GM23338 (cell line): ENCODE measurements around the gene SLX4IP. TPM values are rescaled to one million over a fixed set of nuclear protein-coding genes. Genes with fewer than 3 reads are reported as not detected.
A peak's percentile ranks its signal among the peaks of the same experiment; 100 is the strongest.

Source experiments
- ATAC-seq: fragments of 200-7000 bp; cut with Tn5 transposase; 3 replicates; pipeline ENCODE4 v1.9.1; 2020
- DNase-seq: peaks from one replicate; pipeline ENCODE4 v3.0.0-alpha.2; 2015; ENCODE audit warnings: low spot score
- H2AFZ ChIP-seq: fragments of 200-600 bp; sonication (generic); 2 replicates; pipeline ENCODE4 v1.8.0; 2016; ENCODE audit warnings: antibody characterized with exemption, mild to moderate bottlenecking, moderate library complexity
- H3F3A ChIP-seq: fragments of 200-600 bp; sonication (generic); replicated peaks from 2 replicates; pipeline ENCODE4 v1.8.0; 2017; ENCODE audit warnings: antibody characterized with exemption, mixed run types, low read depth
- H3K27ac ChIP-seq: fragments of 200-600 bp; sonication (generic); 2 replicates; pipeline ENCODE4 v1.6.1; 2016; ENCODE audit warnings: low read depth
- H3K27me3 ChIP-seq: fragments of 200-600 bp; sonication (generic); 2 replicates; pipeline ENCODE4 v1.8.0; 2016; ENCODE audit warnings: mild to moderate bottlenecking, mixed run types, moderate library complexity; ENCODE audit not compliant: insufficient read depth
- H3K36me3 ChIP-seq: fragments of 200-600 bp; sonication (generic); 2 replicates; pipeline ENCODE4 v1.8.0; 2016; ENCODE audit warnings: mild to moderate bottlenecking; ENCODE audit not compliant: insufficient read depth
- H3K4me1 ChIP-seq: fragments of 200-600 bp; sonication (generic); 2 replicates; pipeline ENCODE4 v1.8.0; 2016; ENCODE audit warnings: mild to moderate bottlenecking, moderate library complexity; ENCODE audit not compliant: insufficient read depth
- H3K4me2 ChIP-seq: fragments of 200-600 bp; sonication (generic); 2 replicates; pipeline ENCODE4 v1.7.1; 2017; ENCODE audit warnings: mixed run types
- H3K4me3 ChIP-seq: fragments of 200-600 bp; sonication (generic); 2 replicates; pipeline ENCODE4 v1.6.1; 2016; ENCODE audit warnings: mixed run types
- H3K79me2 ChIP-seq: fragments of 200-600 bp; sonication (generic); replicated peaks from 2 replicates; pipeline ENCODE4 v1.8.0; 2017; ENCODE audit warnings: mild to moderate bottlenecking; ENCODE audit not compliant: insufficient read depth
- H3K9me2 ChIP-seq: fragments of 200-600 bp; sonication (generic); 2 replicates; pipeline ENCODE4 v1.8.0; 2017; ENCODE audit not compliant: insufficient read depth
- H4K20me1 ChIP-seq: fragments of 200-600 bp; sonication (generic); replicated peaks from 2 replicates; pipeline ENCODE4 v1.8.0; 2017; ENCODE audit warnings: mild to moderate bottlenecking; ENCODE audit not compliant: insufficient read depth
- H3K27ac Mint-ChIP-seq: 2 replicates; pipeline ENCODE4 v1.8.0; 2020; ENCODE audit warnings: inconsistent platforms, mild to moderate bottlenecking, moderate library complexity, mixed read lengths
- H3K27me3 Mint-ChIP-seq: 3 replicates; pipeline ENCODE4 v1.8.0; 2022; ENCODE audit warnings: low read depth, mild to moderate bottlenecking, moderate library complexity, mixed read lengths, inconsistent platforms; ENCODE audit not compliant: insufficient read depth, poor library complexity
- H3K36me3 Mint-ChIP-seq: 3 replicates; pipeline ENCODE4 v1.8.0; 2021; ENCODE audit warnings: low read depth, mild to moderate bottlenecking, inconsistent platforms, moderate library complexity, mixed read lengths
- H3K4me1 Mint-ChIP-seq: 3 replicates; pipeline ENCODE4 v1.8.0; 2020; ENCODE audit warnings: mild to moderate bottlenecking, inconsistent platforms, mixed read lengths
- H3K4me3 Mint-ChIP-seq: 3 replicates; pipeline ENCODE4 v1.8.0; 2021; ENCODE audit warnings: moderate library complexity, mild to moderate bottlenecking, inconsistent platforms, mixed read lengths
- H3K9me3 Mint-ChIP-seq: 3 replicates; pipeline ENCODE4 v1.8.0; 2020; ENCODE audit warnings: moderate library complexity, mild to moderate bottlenecking, inconsistent platforms, mixed read lengths
- ETS1 ChIP-seq: IDR thresholded peaks from 2 replicates; pipeline ENCODE4 v1.6.1; 2016; ENCODE audit warnings: antibody characterized with exemption
- NANOG ChIP-seq: IDR thresholded peaks from 2 replicates; pipeline ENCODE4 v1.6.1; 2016; ENCODE audit warnings: antibody characterized with exemption, borderline replicate concordance
- STAT1 ChIP-seq: IDR thresholded peaks from one replicate; pipeline ENCODE4 v1.6.1; 2016; ENCODE audit warnings: antibody characterized with exemption; ENCODE audit not compliant: unreplicated experiment
- ZNF114 ChIP-seq: fragments of 250-450 bp; sonication (Bioruptor Pico); IDR thresholded peaks from 2 replicates; pipeline ENCODE4 v1.5.0; 2020; ENCODE audit warnings: mild to moderate bottlenecking, moderate library complexity
- ZNF331 ChIP-seq: fragments of 250-450 bp; sonication (Bioruptor Pico); IDR thresholded peaks from 2 replicates; pipeline ENCODE4 v1.5.0; 2020; ENCODE audit warnings: low read depth, mild to moderate bottlenecking, moderate library complexity
- polyA plus RNA-seq: library from polyadenylated mRNA; unstranded; fragments of >200 nt; fragmentation: Nextera tagmentation; extraction: Ambion mirVana; gene quantifications from 2 replicates; pipeline ENCODE4 v1.2.1, GENCODE V29; 2016
- total RNA-seq: library from RNA; depleted of rRNA; stranded (reverse); fragments of >200 nt; shearing (Covaris generic); gene quantifications from 2 replicates; pipeline ENCODE4 v1.2.3, GENCODE V29; 2014
- TF ChIP-seq, protein P1 (sequence below): fragments of 250-450 bp; sonication (Bioruptor Pico); IDR thresholded peaks from 2 replicates; pipeline ENCODE4 v1.5.0; 2020; ENCODE audit warnings: mild to moderate bottlenecking, moderate library complexity

The SLX4IP gene
- total and polyA plus RNA-seq, 2 experiments from 2014 or later, result 9.1 to 9.8 TPM

DNA sequence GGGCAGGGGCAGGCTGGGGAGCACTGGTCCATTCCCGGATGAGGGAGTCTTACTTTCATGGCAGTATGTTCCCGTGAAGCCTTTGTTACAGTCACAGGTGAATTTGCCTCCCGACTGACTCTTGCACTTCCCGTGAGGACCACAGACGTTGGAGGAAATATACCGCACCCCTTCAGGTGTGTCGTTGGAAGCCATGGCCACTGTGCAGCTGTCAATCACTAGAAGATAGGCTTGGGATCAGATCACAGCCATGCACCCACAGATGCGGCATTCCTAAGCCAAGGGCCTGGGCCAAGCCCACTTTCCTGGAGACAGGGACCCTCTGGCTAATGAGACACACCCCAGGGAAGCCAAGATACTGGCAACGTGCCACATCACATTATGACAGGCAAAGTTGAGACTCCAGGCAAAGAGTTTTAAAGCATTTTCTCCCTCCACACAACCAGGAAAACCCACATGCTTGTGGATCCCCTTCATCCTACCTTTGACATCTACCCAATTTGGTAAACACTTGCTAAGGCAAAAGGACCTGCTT, 211.8 kb downstream of the SLX4IP start:
- Histone ChIP-seq H3K27ac (0 out of 2 replicates have a peak overlapping the region, but pooled peaks have one; percentile 10), H4K20me1 (peaks cover 15% of the 10 kb centered on the region), H3K79me2 (no peaks in the 10 kb centered on the region; the same call in 1 of the 2 replicates), H3K27me3 (no peaks in the 10 kb centered on the region), H3K4me3 (no peak overlapping the region), H2AFZ (no peak overlapping the region), H3K9me2 (no peaks in the 10 kb centered on the region), H3F3A (no peaks in the 10 kb centered on the region), H3K4me2 (no peak overlapping the region), H3K4me1 (peaks cover 34% of the 10 kb centered on the region), H3K36me3 (peaks cover 58% of the 10 kb centered on the region)
- peak overlapping the region; percentile 76; the same call in 1 of the 2 replicates for H3K27ac Mint-ChIP-seq
- H3K9me3 Mint-ChIP-seq, result no peaks in the 10 kb centered on the region
- H3K36me3 Mint-ChIP-seq, result peaks cover 99% of the 10 kb centered on the region
- H3K4me3 Mint-ChIP-seq, result no peak overlapping the region
- ATAC-seq (no peak), DNase-seq (no peak)
- H3K4me1 Mint-ChIP-seq, result peaks cover 46% of the 10 kb centered on the region
- TF ChIP-seq ETS1 (no peak), NANOG (no peak), STAT1 (no peak), ZNF114 (no peak), ZNF331 (no peak)
- TF ChIP-seq, protein P1, sequence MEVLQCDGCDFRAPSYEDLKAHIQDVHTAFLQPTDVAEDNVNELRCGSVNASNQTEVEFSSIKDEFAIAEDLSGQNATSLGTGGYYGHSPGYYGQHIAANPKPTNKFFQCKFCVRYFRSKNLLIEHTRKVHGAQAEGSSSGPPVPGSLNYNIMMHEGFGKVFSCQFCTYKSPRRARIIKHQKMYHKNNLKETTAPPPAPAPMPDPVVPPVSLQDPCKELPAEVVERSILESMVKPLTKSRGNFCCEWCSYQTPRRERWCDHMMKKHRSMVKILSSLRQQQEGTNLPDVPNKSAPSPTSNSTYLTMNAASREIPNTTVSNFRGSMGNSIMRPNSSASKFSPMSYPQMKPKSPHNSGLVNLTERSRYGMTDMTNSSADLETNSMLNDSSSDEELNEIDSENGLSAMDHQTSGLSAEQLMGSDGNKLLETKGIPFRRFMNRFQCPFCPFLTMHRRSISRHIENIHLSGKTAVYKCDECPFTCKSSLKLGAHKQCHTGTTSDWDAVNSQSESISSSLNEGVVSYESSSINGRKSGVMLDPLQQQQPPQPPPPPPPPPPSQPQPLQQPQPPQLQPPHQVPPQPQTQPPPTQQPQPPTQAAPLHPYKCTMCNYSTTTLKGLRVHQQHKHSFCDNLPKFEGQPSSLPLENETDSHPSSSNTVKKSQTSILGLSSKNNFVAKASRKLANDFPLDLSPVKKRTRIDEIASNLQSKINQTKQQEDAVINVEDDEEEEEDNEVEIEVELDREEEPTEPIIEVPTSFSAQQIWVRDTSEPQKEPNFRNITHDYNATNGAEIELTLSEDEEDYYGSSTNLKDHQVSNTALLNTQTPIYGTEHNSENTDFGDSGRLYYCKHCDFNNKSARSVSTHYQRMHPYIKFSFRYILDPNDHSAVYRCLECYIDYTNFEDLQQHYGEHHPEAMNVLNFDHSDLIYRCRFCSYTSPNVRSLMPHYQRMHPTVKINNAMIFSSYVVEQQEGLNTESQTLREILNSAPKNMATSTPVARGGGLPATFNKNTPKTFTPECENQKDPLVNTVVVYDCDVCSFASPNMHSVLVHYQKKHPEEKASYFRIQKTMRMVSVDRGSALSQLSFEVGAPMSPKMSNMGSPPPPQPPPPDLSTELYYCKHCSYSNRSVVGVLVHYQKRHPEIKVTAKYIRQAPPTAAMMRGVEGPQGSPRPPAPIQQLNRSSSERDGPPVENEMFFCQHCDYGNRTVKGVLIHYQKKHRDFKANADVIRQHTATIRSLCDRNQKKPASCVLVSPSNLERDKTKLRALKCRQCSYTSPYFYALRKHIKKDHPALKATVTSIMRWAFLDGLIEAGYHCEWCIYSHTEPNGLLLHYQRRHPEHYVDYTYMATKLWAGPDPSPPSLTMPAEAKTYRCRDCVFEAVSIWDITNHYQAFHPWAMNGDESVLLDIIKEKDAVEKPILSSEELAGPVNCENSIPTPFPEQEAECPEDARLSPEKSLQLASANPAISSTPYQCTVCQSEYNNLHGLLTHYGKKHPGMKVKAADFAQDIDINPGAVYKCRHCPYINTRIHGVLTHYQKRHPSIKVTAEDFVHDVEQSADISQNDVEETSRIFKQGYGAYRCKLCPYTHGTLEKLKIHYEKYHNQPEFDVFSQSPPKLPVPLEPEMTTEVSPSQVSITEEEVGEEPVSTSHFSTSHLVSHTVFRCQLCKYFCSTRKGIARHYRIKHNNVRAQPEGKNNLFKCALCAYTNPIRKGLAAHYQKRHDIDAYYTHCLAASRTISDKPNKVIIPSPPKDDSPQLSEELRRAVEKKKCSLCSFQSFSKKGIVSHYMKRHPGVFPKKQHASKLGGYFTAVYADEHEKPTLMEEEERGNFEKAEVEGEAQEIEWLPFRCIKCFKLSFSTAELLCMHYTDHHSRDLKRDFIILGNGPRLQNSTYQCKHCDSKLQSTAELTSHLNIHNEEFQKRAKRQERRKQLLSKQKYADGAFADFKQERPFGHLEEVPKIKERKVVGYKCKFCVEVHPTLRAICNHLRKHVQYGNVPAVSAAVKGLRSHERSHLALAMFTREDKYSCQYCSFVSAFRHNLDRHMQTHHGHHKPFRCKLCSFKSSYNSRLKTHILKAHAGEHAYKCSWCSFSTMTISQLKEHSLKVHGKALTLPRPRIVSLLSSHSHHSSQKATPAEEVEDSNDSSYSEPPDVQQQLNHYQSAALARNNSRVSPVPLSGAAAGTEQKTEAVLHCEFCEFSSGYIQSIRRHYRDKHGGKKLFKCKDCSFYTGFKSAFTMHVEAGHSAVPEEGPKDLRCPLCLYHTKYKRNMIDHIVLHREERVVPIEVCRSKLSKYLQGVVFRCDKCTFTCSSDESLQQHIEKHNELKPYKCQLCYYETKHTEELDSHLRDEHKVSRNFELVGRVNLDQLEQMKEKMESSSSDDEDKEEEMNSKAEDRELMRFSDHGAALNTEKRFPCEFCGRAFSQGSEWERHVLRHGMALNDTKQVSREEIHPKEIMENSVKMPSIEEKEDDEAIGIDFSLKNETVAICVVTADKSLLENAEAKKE (CRISPR knock-in tag), result no peak
- H3K27me3 Mint-ChIP-seq, result peaks cover 12% of the 10 kb centered on the region
